Measurements from ENCODE around the gene RTCA.

DNA sequence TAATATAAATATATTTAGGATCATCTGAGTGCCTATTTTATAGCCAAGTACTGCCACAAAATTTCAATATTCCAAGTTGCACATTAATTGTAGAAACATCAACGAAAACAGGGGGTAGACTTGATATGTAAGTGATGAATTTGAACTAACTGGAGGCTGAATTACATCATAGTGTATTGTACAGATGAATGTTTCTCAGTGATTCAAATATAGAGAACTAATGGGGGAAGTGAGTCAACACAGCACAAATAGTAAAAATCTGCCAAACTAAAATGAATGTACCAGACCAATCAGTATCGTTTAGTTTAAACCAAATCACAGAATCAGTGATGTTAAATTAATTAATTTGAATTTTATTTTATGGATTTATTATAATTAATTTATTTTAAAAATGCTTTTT is 42.8 kb downstream of the RTCA start:
- TF ChIP-seq, protein P1, sequence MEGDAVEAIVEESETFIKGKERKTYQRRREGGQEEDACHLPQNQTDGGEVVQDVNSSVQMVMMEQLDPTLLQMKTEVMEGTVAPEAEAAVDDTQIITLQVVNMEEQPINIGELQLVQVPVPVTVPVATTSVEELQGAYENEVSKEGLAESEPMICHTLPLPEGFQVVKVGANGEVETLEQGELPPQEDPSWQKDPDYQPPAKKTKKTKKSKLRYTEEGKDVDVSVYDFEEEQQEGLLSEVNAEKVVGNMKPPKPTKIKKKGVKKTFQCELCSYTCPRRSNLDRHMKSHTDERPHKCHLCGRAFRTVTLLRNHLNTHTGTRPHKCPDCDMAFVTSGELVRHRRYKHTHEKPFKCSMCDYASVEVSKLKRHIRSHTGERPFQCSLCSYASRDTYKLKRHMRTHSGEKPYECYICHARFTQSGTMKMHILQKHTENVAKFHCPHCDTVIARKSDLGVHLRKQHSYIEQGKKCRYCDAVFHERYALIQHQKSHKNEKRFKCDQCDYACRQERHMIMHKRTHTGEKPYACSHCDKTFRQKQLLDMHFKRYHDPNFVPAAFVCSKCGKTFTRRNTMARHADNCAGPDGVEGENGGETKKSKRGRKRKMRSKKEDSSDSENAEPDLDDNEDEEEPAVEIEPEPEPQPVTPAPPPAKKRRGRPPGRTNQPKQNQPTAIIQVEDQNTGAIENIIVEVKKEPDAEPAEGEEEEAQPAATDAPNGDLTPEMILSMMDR (IDR thresholded peaks at IDR 0.05), result no peak
- TF ChIP-seq POLR2A (IDR thresholded peaks at IDR 0.05), result no peak
